AG04450 (cell line): ENCODE data around the gene MYO7B. TPM values are rescaled to one million over a fixed set of nuclear protein-coding genes. Genes with fewer than 3 reads are reported as not detected.
A peak's percentile ranks its signal among the peaks of the same experiment; 100 is the strongest.

Experiments
- CTCF ChIA-PET: fragments of 300-600, 350-600 bp; formaldehyde crosslinking; extraction: SDS; loops from one replicate; lab custom pipeline; 2022; ENCODE audit warnings: antibody characterized with exemption, inconsistent platforms; lab: Charles Lee
- POLR2A ChIA-PET: fragments of 350-600 bp; formaldehyde crosslinking; extraction: SDS; loops from one replicate; lab custom pipeline; 2021; ENCODE audit warnings: antibody characterized with exemption, inconsistent platforms; lab: Yijun Ruan, JAX
- DNase-seq: peaks from one replicate; pipeline ENCODE4 v3.0.0-alpha.2; 2011; ENCODE audit warnings: low read depth, low spot score
- H3K27ac ChIP-seq: one replicate; pipeline ENCODE4 v1.5.1; 2012; ENCODE audit warnings: low read depth, low read length, control low read depth
- H3K27me3 ChIP-seq: one replicate; pipeline ENCODE4 v1.6.0; 2012; ENCODE audit warnings: low read length; ENCODE audit not compliant: control insufficient read depth, insufficient read depth
- H3K4me3 ChIP-seq: 2 replicates; pipeline ENCODE4 v1.5.1; 2011; ENCODE audit warnings: mild to moderate bottlenecking, low read depth, low read length, control low read depth
- H3K9me3 ChIP-seq: 2 replicates; pipeline ENCODE4 v1.5.1; 2012; ENCODE audit warnings: low read length; ENCODE audit not compliant: control insufficient read depth, insufficient read depth
- polyA plus RNA-seq: library from polyadenylated mRNA; depleted of rRNA; stranded (reverse); fragments of >200 nt; gene quantifications from 2 replicates; pipeline ENCODE4 v1.2.3, GENCODE V29; 2011
- TF ChIP-seq, protein P1 (sequence below): IDR thresholded peaks from 2 replicates; pipeline ENCODE4 v1.5.1; 2011; ENCODE audit warnings: low read depth, low read length, control low read depth, inconsistent platforms

Gene MYO7B
- polyA plus RNA-seq, 1 experiment, result 0.02 TPM

DNA sequence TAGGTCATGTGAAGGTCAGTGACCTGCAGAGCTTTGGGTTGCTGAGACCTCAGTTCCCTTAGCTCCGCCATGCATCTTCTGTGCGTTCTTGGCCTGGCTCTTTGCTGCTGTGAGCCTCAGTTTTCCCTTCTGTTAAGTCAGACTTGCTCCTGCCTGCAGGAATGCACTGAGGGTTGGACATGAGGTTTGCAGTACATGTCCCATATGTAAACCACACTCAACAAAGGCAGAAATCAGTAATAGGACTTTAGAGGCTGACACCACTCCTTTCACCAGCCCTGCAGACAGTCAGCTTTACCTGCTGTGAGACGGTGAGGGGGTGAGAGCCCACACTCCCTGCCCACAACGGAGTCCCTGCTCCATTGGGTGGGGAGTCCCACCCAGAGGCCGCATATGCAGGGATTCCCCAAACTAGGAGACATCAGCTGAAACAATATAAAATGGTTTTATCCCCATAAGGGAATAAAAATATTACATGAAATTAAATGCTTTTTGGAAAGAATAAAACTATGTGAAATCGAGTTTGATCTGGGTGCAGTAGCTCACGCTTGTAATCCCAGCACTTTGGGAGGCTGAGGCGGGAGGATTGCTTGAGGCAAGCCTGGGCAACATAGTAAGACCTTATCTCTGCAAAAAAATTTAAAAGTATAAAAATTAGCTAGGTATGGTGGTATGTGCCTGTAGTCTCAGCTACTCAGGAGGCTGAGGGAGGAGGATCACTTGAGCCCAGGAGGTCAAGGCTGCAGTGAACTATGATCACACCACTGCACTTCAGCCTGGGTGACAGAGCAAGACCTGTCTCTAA, 55.1 kb downstream of the MYO7B start:
- Histone ChIP-seq H3K27me3 (peaks cover 6% of the 10 kb centered on the region), H3K27ac (no peak overlapping the region), H3K9me3 (no peaks in the 10 kb centered on the region; the same call in 1 of the 2 replicates), H3K4me3 (no peak overlapping the region)
- ChIA-PET CTCF (interaction anchor here (0.5 to 1.9 kb wide), 35 partner anchors 9 to 638 kb away, joined by 3 to 22 read pairs (median 4); no protein-coding TSS in a partner anchor), POLR2A (interaction anchor here (0.7 kb wide), 1 partner anchor 273 kb away, joined by 4 read pairs; no protein-coding TSS in a partner anchor)
- TF ChIP-seq, protein P1, sequence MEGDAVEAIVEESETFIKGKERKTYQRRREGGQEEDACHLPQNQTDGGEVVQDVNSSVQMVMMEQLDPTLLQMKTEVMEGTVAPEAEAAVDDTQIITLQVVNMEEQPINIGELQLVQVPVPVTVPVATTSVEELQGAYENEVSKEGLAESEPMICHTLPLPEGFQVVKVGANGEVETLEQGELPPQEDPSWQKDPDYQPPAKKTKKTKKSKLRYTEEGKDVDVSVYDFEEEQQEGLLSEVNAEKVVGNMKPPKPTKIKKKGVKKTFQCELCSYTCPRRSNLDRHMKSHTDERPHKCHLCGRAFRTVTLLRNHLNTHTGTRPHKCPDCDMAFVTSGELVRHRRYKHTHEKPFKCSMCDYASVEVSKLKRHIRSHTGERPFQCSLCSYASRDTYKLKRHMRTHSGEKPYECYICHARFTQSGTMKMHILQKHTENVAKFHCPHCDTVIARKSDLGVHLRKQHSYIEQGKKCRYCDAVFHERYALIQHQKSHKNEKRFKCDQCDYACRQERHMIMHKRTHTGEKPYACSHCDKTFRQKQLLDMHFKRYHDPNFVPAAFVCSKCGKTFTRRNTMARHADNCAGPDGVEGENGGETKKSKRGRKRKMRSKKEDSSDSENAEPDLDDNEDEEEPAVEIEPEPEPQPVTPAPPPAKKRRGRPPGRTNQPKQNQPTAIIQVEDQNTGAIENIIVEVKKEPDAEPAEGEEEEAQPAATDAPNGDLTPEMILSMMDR, result no peak
- no peak for DNase-seq

DNA sequence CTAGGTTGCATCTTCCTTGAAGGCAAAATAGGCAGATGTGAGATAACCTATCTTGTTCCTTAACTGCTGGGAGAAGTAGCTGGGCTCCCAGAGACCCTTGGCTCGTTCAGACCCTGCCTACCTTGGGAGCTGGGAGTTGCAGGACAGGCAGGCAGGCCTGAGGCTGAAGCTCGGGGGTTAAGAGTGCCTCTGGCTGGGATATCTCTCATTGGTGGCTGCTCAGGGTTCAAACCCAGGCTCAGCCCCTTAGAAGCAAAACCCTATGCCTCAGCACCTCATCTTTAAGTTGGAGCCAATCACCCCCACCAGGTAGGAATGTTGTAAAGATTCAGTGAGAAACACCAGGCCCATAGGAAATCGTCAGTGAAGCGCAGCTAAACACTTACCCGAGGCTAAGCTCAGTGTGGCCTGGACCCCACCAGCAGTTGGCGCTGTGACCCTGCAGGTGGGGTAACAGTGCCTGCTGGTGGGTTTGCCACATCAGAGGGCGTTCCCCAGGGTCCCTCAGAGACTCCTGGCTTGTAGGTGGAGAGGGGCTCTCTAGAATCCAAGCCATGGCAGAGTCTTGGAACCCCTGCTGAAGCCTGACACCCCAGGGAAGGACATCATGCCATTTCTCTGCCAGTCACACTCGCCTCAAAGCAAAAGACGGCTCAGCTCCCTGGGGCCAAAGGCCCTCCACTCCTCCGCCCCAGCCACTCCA, 55.9 kb downstream of the MYO7B start:
- TF ChIP-seq, protein P1, result peak; percentile 97
- Histone ChIP-seq H3K9me3 (peaks cover 2% of the 10 kb centered on the region; the same call in 1 of the 2 replicates), H3K27ac (no peak overlapping the region), H3K27me3 (peaks cover 5% of the 10 kb centered on the region), H3K4me3 (no peak overlapping the region)
- peak; percentile 16 for DNase-seq
- ChIA-PET CTCF (interaction anchor here (0.5 to 1.9 kb wide), 36 partner anchors 8 to 637 kb away, joined by 3 to 22 read pairs (median 4); no protein-coding TSS in a partner anchor), POLR2A (interaction anchor here (0.7 kb wide), 1 partner anchor 500 kb away, joined by 3 read pairs; the partner anchor contains the start of gene UGGT1)

DNA sequence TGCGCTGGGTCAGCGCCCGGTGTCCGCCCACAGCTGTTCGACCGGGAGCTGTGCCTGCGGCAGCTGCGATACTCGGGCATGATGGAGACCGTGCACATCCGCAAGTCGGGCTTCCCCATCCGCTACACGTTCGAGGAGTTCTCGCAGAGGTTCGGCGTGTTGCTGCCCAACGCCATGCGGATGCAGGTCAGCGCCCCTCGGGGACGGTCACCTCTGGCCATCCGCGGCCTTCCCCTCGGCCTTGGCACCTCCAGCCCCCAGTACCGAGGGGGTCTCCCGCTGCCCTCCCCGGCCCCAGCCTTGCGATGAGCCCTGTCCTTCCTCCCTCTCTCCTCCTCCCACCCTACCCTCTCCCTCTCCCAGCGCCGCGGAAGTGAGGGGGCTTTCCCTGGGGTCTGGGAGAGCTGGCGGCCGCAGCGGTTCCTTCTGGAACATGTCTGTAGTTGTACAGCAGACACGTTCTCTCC, 57.3 kb downstream of the MYO7B start:
- no peaks in the 10 kb centered on the region for H3K27me3 ChIP-seq
- peaks cover 8% of the 10 kb centered on the region; the same call in 1 of the 2 replicates for H3K9me3 ChIP-seq
- no peak overlapping the region for H3K4me3 ChIP-seq
- TF ChIP-seq, protein P1, result no peak
- ChIA-PET POLR2A (no interaction called here), CTCF (interaction anchor here (1.9 kb wide), 1 partner anchor 18 kb away, joined by 7 read pairs; no protein-coding TSS in a partner anchor)
- DNase-seq, result no peak
- no peak overlapping the region for H3K27ac ChIP-seq

DNA sequence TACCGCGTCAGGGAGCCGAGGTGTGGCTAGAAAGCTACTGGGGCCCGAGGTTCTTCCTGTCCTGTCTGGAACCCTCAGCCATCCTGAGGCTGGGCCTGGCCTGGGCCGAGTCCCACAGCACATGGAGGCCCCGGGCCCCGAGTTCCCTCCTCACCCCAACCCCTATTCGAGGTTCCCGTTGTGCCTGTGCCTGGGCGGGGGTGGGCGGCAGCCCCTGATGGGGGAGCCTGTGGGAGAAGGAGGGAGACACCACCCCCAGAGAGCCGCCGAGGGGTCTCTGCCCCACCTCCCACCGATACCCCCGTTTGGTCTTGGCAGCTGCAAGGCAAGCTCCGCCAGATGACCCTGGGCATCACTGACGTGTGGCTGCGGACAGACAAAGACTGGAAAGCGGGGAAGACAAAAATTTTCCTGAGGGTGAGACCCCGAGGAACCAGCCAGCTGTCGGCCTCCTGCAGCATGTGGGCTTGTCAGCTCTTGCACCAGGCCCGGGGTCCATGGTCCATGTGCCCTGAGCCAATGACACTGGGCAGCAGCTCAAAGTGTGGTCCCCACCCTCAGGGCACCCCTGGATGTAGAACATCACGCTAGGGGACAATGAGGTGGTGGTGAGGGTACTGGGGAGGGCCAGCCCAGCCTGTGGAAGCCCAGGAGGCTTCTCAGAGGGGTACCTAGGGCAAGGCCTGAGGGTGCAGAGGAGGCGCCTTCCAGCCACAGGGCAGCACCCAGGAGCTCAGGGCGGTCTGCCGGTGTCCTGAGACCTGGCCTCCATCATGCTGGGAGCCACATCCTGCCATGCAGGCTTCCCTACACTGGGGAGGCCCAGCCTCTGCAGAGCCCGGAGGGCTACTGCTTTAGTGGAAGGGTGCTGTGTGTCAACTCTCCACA, 58.0 kb downstream of the MYO7B start:
- CTCF ChIA-PET, result no interaction called here
- DNase-seq, result no peak

More for the DNA sequence above, 58.0 kb downstream of the MYO7B start:
- peaks cover 8% of the 10 kb centered on the region; the same call in 1 of the 2 replicates for H3K9me3 ChIP-seq
- H3K4me3 ChIP-seq, result no peak overlapping the region
- POLR2A ChIA-PET, result no interaction called here
- TF ChIP-seq, protein P1, result no peak
- no peak overlapping the region for H3K27ac ChIP-seq
- H3K27me3 ChIP-seq, result no peaks in the 10 kb centered on the region
